H9 (cell line): ENCODE results near the gene TRAF2. TPM values are rescaled to one million over a fixed set of nuclear protein-coding genes. Genes with fewer than 3 reads are reported as not detected.

Experiments used
- DNase-seq: peaks from one replicate; pipeline ENCODE4 v3.0.0-alpha.2; 2017
- H2AFZ ChIP-seq: one replicate; pipeline ENCODE4 v1.6.1; 2013; ENCODE audit warnings: mild to moderate bottlenecking, low read length, control low read depth, moderate library complexity
- H2AK5ac ChIP-seq: 2 replicates; pipeline ENCODE4 v1.6.1; 2013; ENCODE audit warnings: low read length, control low read depth, mixed read lengths; ENCODE audit not compliant: insufficient read length
- H2BK120ac ChIP-seq: one replicate; pipeline ENCODE4 v1.6.1; 2013; ENCODE audit warnings: low read depth, mild to moderate bottlenecking, low read length, control low read depth, inconsistent platforms; ENCODE audit not compliant: poor library complexity, severe bottlenecking
- H2BK12ac ChIP-seq: 2 replicates; pipeline ENCODE4 v1.6.1; 2013; ENCODE audit warnings: low read length, control low read depth, mixed read lengths, low read depth; ENCODE audit not compliant: insufficient read length
- H2BK15ac ChIP-seq: 2 replicates; pipeline ENCODE4 v1.6.1; 2013; ENCODE audit warnings: low read depth, low read length, control low read depth
- H2BK20ac ChIP-seq: one replicate; pipeline ENCODE4 v1.6.1; 2013; ENCODE audit warnings: low read depth, mild to moderate bottlenecking, low read length, control low read depth, inconsistent platforms; ENCODE audit not compliant: poor library complexity, severe bottlenecking
- H2BK5ac ChIP-seq: 2 replicates; pipeline ENCODE4 v1.6.1; 2013; ENCODE audit warnings: low read length, control low read depth, mixed read lengths; ENCODE audit not compliant: insufficient read length
- H3K14ac ChIP-seq: 2 replicates; pipeline ENCODE4 v1.6.1; 2013; ENCODE audit warnings: low read length, control low read depth; ENCODE audit not compliant: insufficient read depth
- H3K18ac ChIP-seq: 2 replicates; pipeline ENCODE4 v1.6.1; 2013; ENCODE audit warnings: low read depth, mild to moderate bottlenecking, mixed read lengths, low read length, control low read depth; ENCODE audit not compliant: insufficient read length
- H3K23ac ChIP-seq: 2 replicates; pipeline ENCODE4 v1.6.1; 2013; ENCODE audit warnings: low read length, control low read depth, mixed read lengths, low read depth; ENCODE audit not compliant: insufficient read length
- H3K23me2 ChIP-seq: 2 replicates; pipeline ENCODE4 v1.6.1; 2013; ENCODE audit warnings: low read depth, mild to moderate bottlenecking, mixed read lengths, low read length, control low read depth; ENCODE audit not compliant: insufficient read length, poor library complexity, severe bottlenecking
- H3K27ac ChIP-seq: 2 replicates; pipeline ENCODE4 v1.5.1; 2013; ENCODE audit warnings: low read length, control low read depth, mixed read lengths, low read depth; ENCODE audit not compliant: insufficient read length
- H3K27me3 ChIP-seq: 2 replicates; pipeline ENCODE4 v1.6.1; 2013; ENCODE audit warnings: low read length, control low read depth, inconsistent platforms; ENCODE audit not compliant: insufficient read depth
- H3K4ac ChIP-seq: 2 replicates; pipeline ENCODE4 v1.6.1; 2013; ENCODE audit warnings: low read depth, mild to moderate bottlenecking, control low read depth, inconsistent platforms, low read length, moderate library complexity
- H3K4me1 ChIP-seq: 2 replicates; pipeline ENCODE4 v1.6.1; 2013; ENCODE audit warnings: low read length, control low read depth, inconsistent platforms; ENCODE audit not compliant: insufficient read depth
- H3K4me2 ChIP-seq: 2 replicates; pipeline ENCODE4 v1.6.1; 2013; ENCODE audit warnings: low read length, control low read depth, mixed read lengths; ENCODE audit not compliant: insufficient read length, insufficient read depth
- H3K56ac ChIP-seq: 2 replicates; pipeline ENCODE4 v1.6.1; 2013; ENCODE audit warnings: low read depth, mild to moderate bottlenecking, mixed read lengths, low read length, control low read depth; ENCODE audit not compliant: insufficient read length
- H3K79me1 ChIP-seq: 2 replicates; pipeline ENCODE4 v1.6.1; 2013; ENCODE audit warnings: low read depth, mild to moderate bottlenecking, moderate library complexity, low read length, control low read depth, inconsistent platforms; ENCODE audit not compliant: insufficient read depth, poor library complexity, severe bottlenecking
- H3K79me2 ChIP-seq: 2 replicates; pipeline ENCODE4 v1.6.1; 2013; ENCODE audit warnings: low read length, control low read depth, inconsistent platforms; ENCODE audit not compliant: insufficient read depth
- H3K9ac ChIP-seq: 2 replicates; pipeline ENCODE4 v1.6.1; 2013; ENCODE audit warnings: low read length, control low read depth, mixed read lengths; ENCODE audit not compliant: insufficient read length; ENCODE audit errors: extremely low read depth
- H3K9me3 ChIP-seq: one replicate; pipeline ENCODE4 v1.6.1; 2013; ENCODE audit warnings: low read depth, low read length, inconsistent platforms; ENCODE audit not compliant: control insufficient read depth
- H3T11ph ChIP-seq: one replicate; pipeline ENCODE4 v1.6.1; 2013; ENCODE audit warnings: mild to moderate bottlenecking, low read length, control low read depth, inconsistent platforms
- H4K20me1 ChIP-seq: one replicate; pipeline ENCODE4 v1.6.1; 2013; ENCODE audit not compliant: control insufficient read depth, insufficient read length, insufficient read depth
- H4K5ac ChIP-seq: 2 replicates; pipeline ENCODE4 v1.6.1; 2013; ENCODE audit warnings: low read depth, mild to moderate bottlenecking, mixed read lengths, low read length, control low read depth; ENCODE audit not compliant: insufficient read length
- H4K8ac ChIP-seq: replicated peaks from 2 replicates; pipeline ENCODE4 v1.6.1; 2013; ENCODE audit warnings: low read length, control low read depth, mixed read lengths, low read depth; ENCODE audit not compliant: insufficient read length
- H4K91ac ChIP-seq: 2 replicates; pipeline ENCODE4 v1.6.1; 2013; ENCODE audit warnings: low read depth, mild to moderate bottlenecking, moderate library complexity, mixed read lengths, low read length, control low read depth; ENCODE audit not compliant: insufficient read length
- H3K27ac Mint-ChIP-seq, 3 experiments: 2 replicates in 2 of 3; 3 replicates in 1 of 3; pipeline ENCODE4 v1.8.0; 2020 to 2021; ENCODE audit warnings: mixed read lengths in 3 of 3, mild to moderate bottlenecking in 1 of 3, moderate library complexity in 1 of 3
- H3K27me3 Mint-ChIP-seq: 2 replicates; pipeline ENCODE4 v1.8.0; 2021; ENCODE audit warnings: low read depth, mild to moderate bottlenecking, moderate library complexity, mixed read lengths
- H3K36me3 Mint-ChIP-seq, 3 experiments: 2 replicates in 2 of 3; 3 replicates in 1 of 3; pipeline ENCODE4 v1.8.0; 2020 to 2021; ENCODE audit warnings: low read depth in 3 of 3, mixed read lengths in 3 of 3; ENCODE audit not compliant: insufficient read depth in 1 of 3
- H3K4me1 Mint-ChIP-seq, 2 experiments: 2 replicates each; pipeline ENCODE4 v1.8.0; 2020; ENCODE audit warnings: mixed read lengths in 2 of 2
- H3K4me3 Mint-ChIP-seq, 2 experiments: 2 replicates in 1 of 2; 3 replicates in 1 of 2; pipeline ENCODE4 v1.8.0; 2020 to 2021; ENCODE audit warnings: mild to moderate bottlenecking in 2 of 2, mixed read lengths in 2 of 2, moderate library complexity in 1 of 2
- H3K9me3 Mint-ChIP-seq, 2 experiments: 2 replicates in 1 of 2; 3 replicates in 1 of 2; pipeline ENCODE4 v1.8.0; 2020; ENCODE audit warnings: mild to moderate bottlenecking in 2 of 2, mixed read lengths in 2 of 2, moderate library complexity in 1 of 2
- WGBS: extraction: QIAGEN DNeasy Blood & Tissue Kit; methylation state at CpG from one replicate; pipeline ENCODE4 v1.1.7; 2013; ENCODE audit warnings: missing lambda C conversion rate, low lambda C conversion rate, mixed read lengths; ENCODE audit not compliant: insufficient read length; ENCODE audit errors: extremely low coverage; 5-methylcytosine and 5-hydroxymethylcytosine counted together
- total RNA-seq: library from RNA; stranded (reverse); gene quantifications from 2 replicates; pipeline ENCODE4 v1.2.1, GENCODE V29; 2021
- TF ChIP-seq, protein P1 (sequence below): fragments of 200-600 bp; sonication (generic); conservative IDR thresholded peaks from 3 replicates; pipeline ENCODE4 v1.8.0; 2021; ENCODE audit warnings: antibody characterized with exemption, mild to moderate bottlenecking

TRAF2 gene
- total RNA-seq, 1 experiment from 2014 or later, result 48.8 TPM

DNA sequence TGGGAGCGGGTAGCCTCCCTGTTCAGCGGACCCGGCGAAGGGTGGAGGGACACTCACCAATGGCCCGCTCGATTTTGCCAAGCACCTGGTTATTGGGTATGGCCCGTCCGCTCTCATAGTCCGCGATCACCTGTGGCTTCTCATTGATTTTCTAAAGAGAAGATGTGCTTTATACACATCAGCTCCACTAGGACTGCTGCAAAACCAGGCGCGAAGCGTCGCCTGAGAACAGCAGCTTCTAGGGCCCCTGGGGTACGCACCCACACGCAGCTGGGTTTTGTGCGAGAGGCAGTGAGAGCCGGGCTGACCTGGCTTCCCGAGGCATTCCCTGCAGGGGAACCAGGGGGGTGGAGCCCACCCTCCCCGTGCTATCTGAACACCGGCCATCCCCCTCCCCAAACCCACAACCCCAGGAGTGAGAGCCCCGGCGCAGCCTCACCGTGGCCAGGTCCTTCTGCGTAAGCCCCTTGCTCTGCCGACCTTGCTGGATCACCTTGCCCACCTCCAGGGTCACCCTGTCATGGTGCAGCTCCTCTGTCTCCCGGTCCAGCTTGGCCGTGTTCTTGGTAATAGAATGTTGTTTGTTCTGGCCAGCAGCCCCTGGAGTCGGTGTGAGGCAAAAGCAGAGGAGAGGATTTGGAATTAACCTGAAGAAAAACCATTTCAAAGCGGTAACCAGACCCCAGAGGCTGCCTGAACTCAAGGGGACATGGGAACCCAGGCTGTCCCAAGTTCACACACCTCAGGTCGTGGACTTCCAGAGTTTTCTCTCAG is 23.3 kb upstream of the TRAF2 start:
- no peak overlapping the region for H3K4me3 Mint-ChIP-seq
- no peak overlapping the region for H3K9ac ChIP-seq

More for the DNA sequence above, 23.3 kb upstream of the TRAF2 start:
- Histone ChIP-seq H4K8ac (no peak overlapping the region), H2AK5ac (no peak overlapping the region), H3K9me3 (no peaks in the 10 kb centered on the region), H2BK120ac (no peak overlapping the region), H3T11ph (no peak overlapping the region), H3K27ac (no peak overlapping the region), H3K4ac (no peak overlapping the region), H2AFZ (no peak overlapping the region), H3K27me3 (no peaks in the 10 kb centered on the region), H4K20me1 (no peaks in the 10 kb centered on the region), H3K14ac (no peak overlapping the region), H2BK5ac (no peak overlapping the region), H4K5ac (no peak overlapping the region), H3K79me1 (peaks cover 2% of the 10 kb centered on the region), H4K91ac (no peak overlapping the region), H3K4me1 (0 out of 2 replicates have a peak, but pooled peaks cover 3% of the 10 kb centered on the region), H3K23ac (no peak overlapping the region), H3K23me2 (peaks cover 4% of the 10 kb centered on the region), H2BK12ac (no peak overlapping the region), H3K18ac (no peak overlapping the region), H2BK15ac (no peak overlapping the region), H2BK20ac (no peak overlapping the region), H3K56ac (no peak overlapping the region), H3K4me2 (no peak overlapping the region), H3K79me2 (peaks cover 2% of the 10 kb centered on the region; the same call in 1 of the 2 replicates)
- Mint-ChIP-seq H3K27me3 (peaks cover 2% of the 10 kb centered on the region), H3K4me1 (peaks cover 5 to 6% of the 10 kb centered on the region in 2 experiments), H3K27ac (no peak overlapping the region), H3K36me3 (peaks cover 18 to 50% (median 44%) of the 10 kb centered on the region in 3 experiments), H3K9me3 (peaks cover 6 to 12% of the 10 kb centered on the region in 2 experiments)
- no peak for DNase-seq
- WGBS, result no CpG with 5 or more reads among the region's 31 CpGs
- TF ChIP-seq, protein P1, sequence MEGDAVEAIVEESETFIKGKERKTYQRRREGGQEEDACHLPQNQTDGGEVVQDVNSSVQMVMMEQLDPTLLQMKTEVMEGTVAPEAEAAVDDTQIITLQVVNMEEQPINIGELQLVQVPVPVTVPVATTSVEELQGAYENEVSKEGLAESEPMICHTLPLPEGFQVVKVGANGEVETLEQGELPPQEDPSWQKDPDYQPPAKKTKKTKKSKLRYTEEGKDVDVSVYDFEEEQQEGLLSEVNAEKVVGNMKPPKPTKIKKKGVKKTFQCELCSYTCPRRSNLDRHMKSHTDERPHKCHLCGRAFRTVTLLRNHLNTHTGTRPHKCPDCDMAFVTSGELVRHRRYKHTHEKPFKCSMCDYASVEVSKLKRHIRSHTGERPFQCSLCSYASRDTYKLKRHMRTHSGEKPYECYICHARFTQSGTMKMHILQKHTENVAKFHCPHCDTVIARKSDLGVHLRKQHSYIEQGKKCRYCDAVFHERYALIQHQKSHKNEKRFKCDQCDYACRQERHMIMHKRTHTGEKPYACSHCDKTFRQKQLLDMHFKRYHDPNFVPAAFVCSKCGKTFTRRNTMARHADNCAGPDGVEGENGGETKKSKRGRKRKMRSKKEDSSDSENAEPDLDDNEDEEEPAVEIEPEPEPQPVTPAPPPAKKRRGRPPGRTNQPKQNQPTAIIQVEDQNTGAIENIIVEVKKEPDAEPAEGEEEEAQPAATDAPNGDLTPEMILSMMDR, result no peak
